Right lung (tissue), 5 donors: ENCODE data around the gene KRT80. TPM values are rescaled to one million over a fixed set of nuclear protein-coding genes. Genes with fewer than 3 reads are reported as not detected.

Experiments
- DNase-seq, 2 donors: peaks; one replicate each; pipeline ENCODE4 v3.0.0-alpha.2; 2013
- polyA plus RNA-seq, 5 donors: library from polyadenylated mRNA; unstranded; fragments of 120-200 nt; gene quantifications; one replicate each; pipeline versions ENCODE4 v1.2.1 to v1.2.3, GENCODE V29; 2013; ENCODE audit warnings: inconsistent platforms in 1 of 5, low replicate concordance in 1 of 5; ENCODE audit not compliant: insufficient read length in 5 of 5, insufficient read depth in 1 of 5

Gene KRT80
- polyA plus RNA-seq, 5 donors = 0.48 to 1.9 (median 0.90) TPM

- no peak for DNase-seq
These were observed 21.1 kb upstream of the KRT80 start for GRCh38 chr12:52212701-52213563.

GRCh38 chr12:52211716-52212585 is 20.1 kb upstream of the KRT80 start:
- DNase-seq = no peak

- no peak for DNase-seq
These were observed 19.3 kb upstream of the KRT80 start for GRCh38 chr12:52210925-52211650.

GRCh38 chr12:52210186-52210924 is 18.5 kb upstream of the KRT80 start:
- DNase-seq = no peak

GRCh38 chr12:52209321-52209720 is 17.5 kb upstream of the KRT80 start:
- no peak for DNase-seq

GRCh38 chr12:52208424-52209165 is 16.8 kb upstream of the KRT80 start:
- no peak for DNase-seq

GRCh38 chr12:52207895-52208294 is 16.1 kb upstream of the KRT80 start:
- DNase-seq = no peak

- no peak for DNase-seq
These were observed 15.3 kb upstream of the KRT80 start for GRCh38 chr12:52207106-52207505.

GRCh38 chr12:52206304-52207040 is 14.7 kb upstream of the KRT80 start:
- DNase-seq = no peak

GRCh38 chr12:52205612-52206303 is 13.9 kb upstream of the KRT80 start:
- no peak for DNase-seq

GRCh38 chr12:52204931-52205505 is 13.2 kb upstream of the KRT80 start:
- DNase-seq = no peak

GRCh38 chr12:52204095-52204930 is 12.5 kb upstream of the KRT80 start:
- DNase-seq = no peak

GRCh38 chr12:52203079-52203921 is 11.5 kb upstream of the KRT80 start:
- DNase-seq = no peak

- no peak for DNase-seq
These were observed 10.7 kb upstream of the KRT80 start for GRCh38 chr12:52202361-52203078.

- DNase-seq = no peak
These were observed 9.6 kb upstream of the KRT80 start for GRCh38 chr12:52201451-52201839.

- no peak for DNase-seq
These were observed 9.1 kb upstream of the KRT80 start for GRCh38 chr12:52200781-52201450.
